Endothelial cell of umbilical vein (primary cell): Measurements from ENCODE around the gene VSIG4. TPM values are rescaled to one million over a fixed set of nuclear protein-coding genes. Genes with fewer than 3 reads are reported as not detected.

Experiments
- BruUV-seq: library from RNA; stranded (reverse); fragments of 400-500 nt; replicated peaks from 2 replicates; lab custom pipeline; 2021; lab: Mats Ljungman, UMichigan
- CTCF ChIA-PET: fragments of 300-600, 350-600 bp; sonication (Branson Sonifier 250); formaldehyde crosslinking; loops from one replicate; lab custom pipeline; 2021; ENCODE audit warnings: antibody characterized with exemption, inconsistent platforms; lab: Charles Lee
- POLR2A ChIA-PET: fragments of 300-600, 350-600 bp; sonication (Branson Sonifier 250); formaldehyde crosslinking; loops from one replicate; lab custom pipeline; 2021; ENCODE audit warnings: antibody characterized with exemption, inconsistent platforms; lab: Charles Lee
- DNase-seq: peaks from one replicate; pipeline ENCODE4 v3.0.0-alpha.2; 2011; ENCODE audit warnings: low read depth, low spot score
- FAIRE-seq: peaks from 2 replicates; lab custom pipeline; 2011; peaks lifted over from hg19 to GRCh38; lab: Jason Lieb, UNC
- H2AFZ ChIP-seq: 2 replicates; pipeline ENCODE4 v1.6.0; 2012; ENCODE audit warnings: low read depth, low read length, control low read depth, inconsistent platforms
- H3K27ac ChIP-seq: 2 replicates; pipeline ENCODE4 v1.5.1; 2011; ENCODE audit warnings: low read depth, mild to moderate bottlenecking, control low read depth, low read length, moderate library complexity; ENCODE audit not compliant: insufficient read depth
- H3K27me3 ChIP-seq, 2 experiments: 2 replicates each; pipeline versions ENCODE4 v1.6.0 to v1.6.1; 2011; ENCODE audit warnings: low read length in 2 of 2, mixed read lengths in 1 of 2; ENCODE audit not compliant: control insufficient read depth in 2 of 2, insufficient read depth in 2 of 2
- H3K36me3 ChIP-seq, 2 experiments: 2 replicates in 1 of 2; 3 replicates in 1 of 2; pipeline ENCODE4 v1.5.1; 2011; ENCODE audit warnings: low read length in 2 of 2, mild to moderate bottlenecking in 1 of 2, moderate library complexity in 1 of 2; ENCODE audit not compliant: control insufficient read depth in 2 of 2, insufficient read depth in 2 of 2; ENCODE audit errors: extremely low read depth in 1 of 2
- H3K4me1 ChIP-seq: 3 replicates; pipeline ENCODE4 v1.5.1; 2011; ENCODE audit warnings: mild to moderate bottlenecking, low read length; ENCODE audit not compliant: control insufficient read depth, insufficient read depth; ENCODE audit errors: extremely low read depth
- H3K4me2 ChIP-seq: 2 replicates; pipeline ENCODE4 v1.6.1; 2011; ENCODE audit warnings: low read length, control low read depth, mixed read lengths; ENCODE audit not compliant: insufficient read depth
- H3K4me3 ChIP-seq, 3 experiments: fragments of 200-600 bp in 1 of 3; sonication (generic), shearing (Covaris generic) in 1 of 3; replicated peaks in 1 of 3; 2 replicates each; pipeline ENCODE4 v1.5.1; 2011 to 2016; ENCODE audit warnings: control low read depth in 3 of 3, low read length in 3 of 3, mild to moderate bottlenecking in 2 of 3, inconsistent platforms in 1 of 3, low read depth in 1 of 3, moderate library complexity in 1 of 3; ENCODE audit not compliant: insufficient read depth in 1 of 3
- H3K79me2 ChIP-seq: 2 replicates; pipeline ENCODE4 v1.6.0; 2012; ENCODE audit warnings: low read length, inconsistent platforms; ENCODE audit not compliant: control insufficient read depth, insufficient read depth
- H3K9ac ChIP-seq: replicated peaks from 2 replicates; pipeline ENCODE3; 2011; ENCODE audit warnings: low read length, control low read depth; ENCODE audit not compliant: insufficient read depth; ENCODE audit errors: extremely low read depth
- H3K9me1 ChIP-seq: replicated peaks from 3 replicates; pipeline ENCODE4 v1.6.0; 2011; ENCODE audit warnings: mild to moderate bottlenecking, low read length; ENCODE audit not compliant: control insufficient read depth, insufficient read depth; ENCODE audit errors: extremely low read depth
- H3K9me3 ChIP-seq: replicated peaks from 2 replicates; pipeline ENCODE4 v1.5.1; 2012; ENCODE audit warnings: low read length, inconsistent platforms; ENCODE audit not compliant: control insufficient read depth, insufficient read depth
- H4K20me1 ChIP-seq: replicated peaks from 2 replicates; pipeline ENCODE3; 2011; ENCODE audit warnings: mild to moderate bottlenecking, low read length; ENCODE audit not compliant: control insufficient read depth, insufficient read depth; ENCODE audit errors: extremely low read depth
- CTCF ChIP-seq, 2 donors: IDR thresholded peaks; 1 replicate in 1 of 2; 2 replicates in 1 of 2; pipeline ENCODE4 v1.5.1; 2011; ENCODE audit warnings: low read length in 2 of 2, mild to moderate bottlenecking in 2 of 2, moderate library complexity in 2 of 2, control low read depth in 1 of 2, inconsistent platforms in 1 of 2, low read depth in 1 of 2; ENCODE audit not compliant: insufficient read depth in 1 of 2; ENCODE audit errors: extremely low read depth in 1 of 2
- EZH2 ChIP-seq: IDR thresholded peaks from 2 replicates; pipeline ENCODE4 v1.6.1; 2012; ENCODE audit warnings: borderline replicate concordance, low read depth, mild to moderate bottlenecking, moderate library complexity, low read length, inconsistent platforms; ENCODE audit not compliant: severe bottlenecking
- FOS ChIP-seq: IDR thresholded peaks from 2 replicates; pipeline ENCODE4 v1.6.1; 2011; ENCODE audit warnings: mild to moderate bottlenecking, low read length, moderate library complexity, borderline replicate concordance; ENCODE audit not compliant: insufficient read depth
- GATA2 ChIP-seq: IDR thresholded peaks from 2 replicates; pipeline ENCODE4 v1.7.0; 2011; ENCODE audit warnings: low read depth, mild to moderate bottlenecking, moderate library complexity, mixed read lengths, low read length; ENCODE audit not compliant: insufficient read length, insufficient read depth
- JUN ChIP-seq: IDR thresholded peaks from 2 replicates; pipeline ENCODE4 v1.6.1; 2011; ENCODE audit warnings: borderline replicate concordance, low read depth; ENCODE audit not compliant: insufficient read length, insufficient read depth
- MAX ChIP-seq: IDR thresholded peaks from 2 replicates; pipeline ENCODE4 v1.6.1; 2011; ENCODE audit not compliant: insufficient read depth, insufficient read length
- MYC ChIP-seq: IDR thresholded peaks from one replicate; pipeline ENCODE4 v1.6.1; 2011; ENCODE audit warnings: mild to moderate bottlenecking, low read depth, low read length
- POLR2A ChIP-seq: IDR thresholded peaks from 2 replicates; pipeline ENCODE4 v1.6.1; 2012; ENCODE audit warnings: low read depth, mild to moderate bottlenecking, control low read depth, low read length
- POLR2AphosphoS5 ChIP-seq: IDR thresholded peaks from 2 replicates; pipeline ENCODE4 v1.6.1; 2012; ENCODE audit warnings: low read depth, mild to moderate bottlenecking, control low read depth, low read length, moderate library complexity; ENCODE audit not compliant: insufficient read depth
- dilution Hi-C: fragments of 300-500 bp; cut with MboI; formaldehyde crosslinking; loops from one replicate; pipeline ENCODE4 v1.15.0; 2019; ENCODE audit warnings: low sequenced_read_pairs; ENCODE audit not compliant: extremely low pct_ligation_motif_present
- intact Hi-C: fragments of 100-400 bp; cut with micrococcal nuclease; formaldehyde crosslinking; loops from one replicate; pipeline ENCODE4 v1.10.0; 2022
- polyA plus RNA-seq, 4 experiments: library from polyadenylated mRNA; depleted of rRNA in 3 of 4; stranded (reverse) in 3 of 4; unstranded in 1 of 4; fragments of >200 nt; gene quantifications; 2 replicates each; pipeline versions ENCODE4 v1.2.1 to v1.2.3, GENCODE V29; 2011 to 2012; ENCODE audit warnings: missing spikeins in 1 of 4
- total RNA-seq: library from RNA; stranded (reverse); gene quantifications from 2 replicates; pipeline ENCODE4 v1.2.3, GENCODE V29; 2021

VSIG4 gene
- total and polyA plus RNA-seq, 2 donors (not counting 3 experiments of a cell fraction or from before 2014, with no cell fraction given) = not detected

- no peaks in the 10 kb centered on the region for H3K79me2 ChIP-seq
- dilution Hi-C loops (no loop called here), intact Hi-C loops (no loop called here)
- FAIRE-seq = no peak
- no TSS peak for BruUV-seq
- H3K9me3 ChIP-seq = no peaks in the 10 kb centered on the region
- H4K20me1 ChIP-seq = no peaks in the 10 kb centered on the region
- no peaks in the 10 kb centered on the region for H3K27me3 ChIP-seq
- no peaks in the 10 kb centered on the region for H3K9me1 ChIP-seq
- H3K4me3 ChIP-seq = no peak overlapping the region
- H3K36me3 ChIP-seq = no peaks in the 10 kb centered on the region
- ChIA-PET CTCF (no interaction called here), POLR2A (no interaction called here)
- H3K4me1 ChIP-seq = no peaks in the 10 kb centered on the region
- H3K4me2 ChIP-seq = no peak overlapping the region
- DNase-seq = no peak
- H2AFZ ChIP-seq = no peak overlapping the region
- no peak overlapping the region for H3K27ac ChIP-seq
- no peak for TF ChIP-seq POLR2AphosphoS5
- TF ChIP-seq EZH2 = no peak
- no peak for TF ChIP-seq FOS
- TF ChIP-seq POLR2A = no peak
- no peak overlapping the region for H3K9ac ChIP-seq
Measured at GRCh38 chrX:66021765-66022631, 17.9 kb downstream of the VSIG4 start.

- intact Hi-C loops = no loop called here
- Histone ChIP-seq H4K20me1 (no peaks in the 10 kb centered on the region), H3K27ac (no peak overlapping the region), H3K9me1 (no peaks in the 10 kb centered on the region), H3K4me1 (no peaks in the 10 kb centered on the region), H3K4me3 (no peak overlapping the region), H3K9ac (no peak overlapping the region), H3K36me3 (no peaks in the 10 kb centered on the region), H3K27me3 (no peaks in the 10 kb centered on the region), H3K79me2 (no peaks in the 10 kb centered on the region), H3K4me2 (no peak overlapping the region), H2AFZ (no peak overlapping the region), H3K9me3 (no peaks in the 10 kb centered on the region)
- FAIRE-seq (no peak), DNase-seq (no peak)
- BruUV-seq = no TSS peak
- no peak for TF ChIP-seq MYC
- no peak for TF ChIP-seq CTCF (IDR thresholded peaks at IDR 0.05; ENCODE audit: extremely low read depth in 1 of 2, insufficient read depth in 1 of 2, low read depth in 1 of 2, low read length in 2 of 2)
- TF ChIP-seq FOS = no peak
- TF ChIP-seq EZH2 = no peak
- TF ChIP-seq POLR2AphosphoS5 = no peak
- no peak for TF ChIP-seq POLR2A
- no peak for TF ChIP-seq GATA2
- no peak for TF ChIP-seq MAX
- no peak for TF ChIP-seq JUN
- dilution Hi-C loops = no loop called here
- ChIA-PET POLR2A (no interaction called here), CTCF (no interaction called here)
Measured at GRCh38 chrX:66021401-66021764, 18.5 kb downstream of the VSIG4 start.
